ENCODE measurements around the gene CYP27C1. TPM values are rescaled to one million over a fixed set of nuclear protein-coding genes. Genes with fewer than 3 reads are reported as not detected.

CYP27C1 gene
- total and polyA plus RNA-seq, 8 donors = 0.02 to 0.09 (median 0.03) TPM; not detected in 3

- WGBS, 2 donors = 69 to 73% methylated on average over 35 of the region's 35 CpGs
- DNase-seq (no peak), ATAC-seq (no peak), FAIRE-seq (no peak)
- Histone ChIP-seq H3K36me3 (no peaks in the 10 kb centered on the region), H3K27ac (no peak overlapping the region), H3K9me3 (no peaks in the 10 kb centered on the region), H3K4me1 (no peaks in the 10 kb centered on the region), H3K27me3 (no peaks in the 10 kb centered on the region), H3K4me3 (no peak overlapping the region)
- intact Hi-C loops (cut with DNase I) = loop anchor here in 1 of 3 donors (10.0 kb wide), 1 partner anchor 269 kb away; no protein-coding TSS in a partner anchor
- TF ChIP-seq CTCF (IDR thresholded peaks at IDR 0.05) = no peak
Measured at GRCh38 chr2:127205218-127206125, 14.6 kb downstream of the CYP27C1 start.

GRCh38 chr2:127201452-127201851 lies 18.6 kb downstream of the CYP27C1 start:
- 40 to 41% methylated on average over 5 of the region's 5 CpGs for WGBS, 2 donors
- Histone ChIP-seq H3K27me3 (no peaks in the 10 kb centered on the region), H3K4me3 (no peak overlapping the region), H3K27ac (no peak overlapping the region), H3K36me3 (no peaks in the 10 kb centered on the region), H3K9me3 (no peaks in the 10 kb centered on the region), H3K4me1 (no peaks in the 10 kb centered on the region)
- intact Hi-C loops (cut with DNase I) = loop anchor here in 1 of 3 donors (10.0 kb wide), 1 partner anchor 273 kb away; no protein-coding TSS in a partner anchor
- DNase-seq = no peak
- ATAC-seq = no peak
- FAIRE-seq = no peak
- TF ChIP-seq CTCF (IDR thresholded peaks at IDR 0.05) = no peak

- no peak for FAIRE-seq
- Histone ChIP-seq H3K27me3 (no peaks in the 10 kb centered on the region), H3K36me3 (no peaks in the 10 kb centered on the region), H3K27ac (no peak overlapping the region), H3K9me3 (no peaks in the 10 kb centered on the region), H3K4me3 (no peak overlapping the region), H3K4me1 (no peaks in the 10 kb centered on the region)
- no peak for TF ChIP-seq CTCF (IDR thresholded peaks at IDR 0.05)
- 69 to 70% methylated on average over 7 of the region's 7 CpGs for WGBS, 2 donors
- no peak for DNase-seq
- intact Hi-C loops (cut with DNase I) = loop anchor here in 1 of 3 donors (10.0 kb wide), 1 partner anchor 274 kb away; no protein-coding TSS in a partner anchor
- no peak for ATAC-seq
Measured at GRCh38 chr2:127200962-127201361, 19.1 kb downstream of the CYP27C1 start.

- Histone ChIP-seq H3K36me3 (no peaks in the 10 kb centered on the region), H3K27me3 (no peaks in the 10 kb centered on the region), H3K9me3 (no peaks in the 10 kb centered on the region), H3K27ac (no peak overlapping the region), H3K4me1 (no peaks in the 10 kb centered on the region), H3K4me3 (no peak overlapping the region)
- ATAC-seq = no peak
- no peak for TF ChIP-seq CTCF (IDR thresholded peaks at IDR 0.05)
- no peak for FAIRE-seq
- intact Hi-C loops (cut with DNase I) = no loop called here
- WGBS, 2 donors = 81 to 89% methylated on average over 14 of the region's 14 CpGs
- DNase-seq = no peak
Measured at GRCh38 chr2:127199223-127199622, 20.9 kb downstream of the CYP27C1 start.

All from pancreas (tissue), 10 donors.